Body of pancreas (tissue), 4 donors: Measurements from ENCODE around the gene HYI. TPM values are rescaled to one million over a fixed set of nuclear protein-coding genes. Genes with fewer than 3 reads are reported as not detected.

Source experiments
- ATAC-seq: fragments of 150-250 bp; one replicate; pipeline ENCODE4 v1.9.1; 2016
- DNase-seq, 4 donors: peaks; one replicate each; pipeline ENCODE4 v3.0.0-alpha.2; 2019
- H3K27ac ChIP-seq, 4 donors: fragments of 200-600 bp; sonication (generic); 1 replicate in 3 of 4; 2 replicates in 1 of 4; pipeline versions ENCODE4 v1.5.1 to v1.6.1; 2016 to 2019; ENCODE audit warnings: mild to moderate bottlenecking in 1 of 4, mixed read lengths in 1 of 4, moderate library complexity in 1 of 4
- H3K27me3 ChIP-seq, 2 donors: fragments of 200-600 bp; sonication (generic); one replicate each; pipeline ENCODE4 v1.6.0; 2016; ENCODE audit warnings: mild to moderate bottlenecking in 1 of 2
- H3K36me3 ChIP-seq, 2 donors: fragments of 200-600 bp; sonication (generic); replicated peaks in 1 of 2; 2 replicates each; pipeline ENCODE4 v1.5.1; 2016; ENCODE audit warnings: low read depth in 2 of 2; ENCODE audit not compliant: insufficient read depth in 1 of 2
- H3K4me1 ChIP-seq: fragments of 200-600 bp; sonication (generic); one replicate; pipeline ENCODE4 v1.6.0; 2016
- H3K4me3 ChIP-seq, 2 donors: fragments of 200-600 bp; sonication (generic); 1 replicate in 1 of 2; 2 replicates in 1 of 2; pipeline ENCODE4 v1.5.1; 2016 to 2019
- H3K9me3 ChIP-seq, 3 donors: fragments of 200-600 bp; sonication (generic); 1 replicate in 2 of 3; 2 replicates in 1 of 3; pipeline ENCODE4 v1.5.1; 2016
- POLR2A ChIP-seq, 3 donors: fragments of 450-650 bp; IDR thresholded peaks; one replicate each; pipeline ENCODE4 v1.6.1; 2016; ENCODE audit warnings: antibody characterized with exemption in 3 of 3, mild to moderate bottlenecking in 2 of 3
- WGBS, 2 donors: methylation state at CpG; one replicate each; pipeline ENCODE4 v1.1.5; 2017; 5-methylcytosine and 5-hydroxymethylcytosine counted together
- intact Hi-C: fragments of 100-400 bp; cut with DNase I; formaldehyde crosslinking; loops from one replicate; pipeline ENCODE4 v1.15.1; 2023
- total RNA-seq, 2 donors: library from RNA; depleted of rRNA; stranded (reverse); fragments of >200 nt; gene quantifications; one replicate each; pipeline ENCODE4 v1.1.0, GENCODE V29; 2016
- TF ChIP-seq, protein P1 (sequence below), 7 experiments: fragments of 450-650 bp in 4 of 7; fragments of 200-600 bp in 3 of 7; sonication (generic) in 3 of 7; IDR thresholded peaks; one replicate each; pipeline ENCODE4 v1.5.1; 2016 to 2019; ENCODE audit warnings: antibody characterized with exemption in 7 of 7

The HYI gene
- total RNA-seq, 2 donors from 2014 or later: 101 to 157 TPM

DNA sequence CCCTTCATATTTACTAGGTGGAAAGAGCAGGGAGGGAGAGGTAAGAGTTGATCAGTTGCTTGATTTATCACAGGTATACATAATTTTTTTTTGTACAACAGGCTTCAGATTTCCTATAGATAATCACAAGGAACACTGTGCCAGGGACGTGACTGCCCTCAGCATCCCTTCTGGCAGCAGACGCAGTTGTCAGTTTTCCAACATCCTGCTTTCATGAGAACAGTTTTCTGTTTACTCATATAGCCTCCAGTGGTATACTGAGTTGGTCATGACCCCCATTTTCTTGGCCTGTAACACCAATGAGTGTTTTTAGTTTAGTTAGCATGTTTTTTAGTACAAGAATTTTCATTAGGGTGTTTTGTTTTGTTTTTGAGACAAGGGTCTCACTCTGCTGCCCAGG lies 39.1 kb upstream of the HYI start:
- WGBS, 2 donors: 66 to 84% methylated on average over 2 of the region's 2 CpGs
- ATAC-seq (no peak), DNase-seq (no peak)
- H3K36me3 ChIP-seq: no peaks in the 10 kb centered on the region
- intact Hi-C loops: no loop called here
- no peak overlapping the region for H3K27ac ChIP-seq
- no peaks in the 10 kb centered on the region for H3K4me1 ChIP-seq
- no peaks in the 10 kb centered on the region for H3K9me3 ChIP-seq
- H3K4me3 ChIP-seq: no peak overlapping the region
- TF ChIP-seq POLR2A (IDR thresholded peaks at IDR 0.05): no peak
- H3K27me3 ChIP-seq: no peaks in the 10 kb centered on the region

DNA sequence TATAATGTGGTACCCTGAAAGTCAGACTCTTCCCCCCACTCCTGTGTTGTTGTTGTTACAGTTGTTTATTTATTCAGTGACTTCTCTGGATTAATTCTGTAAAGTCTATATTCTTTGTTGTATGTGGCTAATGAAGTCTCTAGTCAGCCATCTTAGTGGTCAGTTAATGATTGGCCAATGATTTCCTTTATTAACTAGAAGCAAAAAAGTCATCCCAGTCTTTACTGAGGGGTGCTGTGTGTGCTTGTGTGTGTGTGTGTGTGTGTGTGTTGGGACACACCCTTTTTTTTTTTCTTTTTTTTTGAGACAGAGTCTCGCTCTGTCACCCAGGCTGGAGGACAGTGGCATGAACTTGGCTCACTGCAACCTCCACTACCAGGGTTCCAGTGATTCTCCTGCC lies 37.3 kb upstream of the HYI start:
- H3K4me3 ChIP-seq: no peak overlapping the region
- 100% methylated on average over 1 of the region's 1 CpG for WGBS, 2 donors
- no peaks in the 10 kb centered on the region for H3K9me3 ChIP-seq
- ATAC-seq: no peak
- no peaks in the 10 kb centered on the region for H3K27me3 ChIP-seq
- H3K36me3 ChIP-seq: no peaks in the 10 kb centered on the region
- H3K4me1 ChIP-seq: no peaks in the 10 kb centered on the region
- intact Hi-C loops: no loop called here
- TF ChIP-seq, protein P1, sequence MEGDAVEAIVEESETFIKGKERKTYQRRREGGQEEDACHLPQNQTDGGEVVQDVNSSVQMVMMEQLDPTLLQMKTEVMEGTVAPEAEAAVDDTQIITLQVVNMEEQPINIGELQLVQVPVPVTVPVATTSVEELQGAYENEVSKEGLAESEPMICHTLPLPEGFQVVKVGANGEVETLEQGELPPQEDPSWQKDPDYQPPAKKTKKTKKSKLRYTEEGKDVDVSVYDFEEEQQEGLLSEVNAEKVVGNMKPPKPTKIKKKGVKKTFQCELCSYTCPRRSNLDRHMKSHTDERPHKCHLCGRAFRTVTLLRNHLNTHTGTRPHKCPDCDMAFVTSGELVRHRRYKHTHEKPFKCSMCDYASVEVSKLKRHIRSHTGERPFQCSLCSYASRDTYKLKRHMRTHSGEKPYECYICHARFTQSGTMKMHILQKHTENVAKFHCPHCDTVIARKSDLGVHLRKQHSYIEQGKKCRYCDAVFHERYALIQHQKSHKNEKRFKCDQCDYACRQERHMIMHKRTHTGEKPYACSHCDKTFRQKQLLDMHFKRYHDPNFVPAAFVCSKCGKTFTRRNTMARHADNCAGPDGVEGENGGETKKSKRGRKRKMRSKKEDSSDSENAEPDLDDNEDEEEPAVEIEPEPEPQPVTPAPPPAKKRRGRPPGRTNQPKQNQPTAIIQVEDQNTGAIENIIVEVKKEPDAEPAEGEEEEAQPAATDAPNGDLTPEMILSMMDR (IDR thresholded peaks at IDR 0.05): no peak
- TF ChIP-seq POLR2A (IDR thresholded peaks at IDR 0.05): no peak
- DNase-seq: no peak
- no peak overlapping the region for H3K27ac ChIP-seq

DNA sequence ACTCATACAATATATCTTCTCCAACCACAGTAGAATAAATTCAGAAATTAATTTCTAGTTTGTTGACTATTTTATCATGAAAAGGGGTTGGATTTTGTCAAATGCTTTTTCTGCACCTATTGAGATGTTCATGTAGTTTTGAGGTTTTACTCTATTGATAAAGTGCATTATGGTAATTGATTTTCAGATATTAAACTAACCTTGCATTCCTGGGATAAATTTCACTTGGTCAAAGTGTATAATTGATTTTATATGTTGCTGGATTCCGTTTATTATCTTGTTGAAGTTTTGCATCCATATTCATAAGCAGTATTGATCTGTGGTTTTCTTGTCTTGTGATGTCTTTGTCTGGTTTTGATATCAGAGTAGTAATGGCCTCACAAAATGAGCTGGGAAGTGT lies 34.4 kb upstream of the HYI start:
- no peaks in the 10 kb centered on the region for H3K4me1 ChIP-seq
- intact Hi-C loops: no loop called here
- no peak for TF ChIP-seq POLR2A (IDR thresholded peaks at IDR 0.05)
- TF ChIP-seq, protein P1 (IDR thresholded peaks at IDR 0.05): no peak
- H3K36me3 ChIP-seq: no peaks in the 10 kb centered on the region
- H3K27ac ChIP-seq: no peak overlapping the region
- no peak overlapping the region for H3K4me3 ChIP-seq
- WGBS, 2 donors: 46 to 48% methylated on average over 1 of the region's 1 CpG
- ATAC-seq (no peak), DNase-seq (no peak)
- H3K9me3 ChIP-seq: no peaks in the 10 kb centered on the region
- H3K27me3 ChIP-seq: no peaks in the 10 kb centered on the region

DNA sequence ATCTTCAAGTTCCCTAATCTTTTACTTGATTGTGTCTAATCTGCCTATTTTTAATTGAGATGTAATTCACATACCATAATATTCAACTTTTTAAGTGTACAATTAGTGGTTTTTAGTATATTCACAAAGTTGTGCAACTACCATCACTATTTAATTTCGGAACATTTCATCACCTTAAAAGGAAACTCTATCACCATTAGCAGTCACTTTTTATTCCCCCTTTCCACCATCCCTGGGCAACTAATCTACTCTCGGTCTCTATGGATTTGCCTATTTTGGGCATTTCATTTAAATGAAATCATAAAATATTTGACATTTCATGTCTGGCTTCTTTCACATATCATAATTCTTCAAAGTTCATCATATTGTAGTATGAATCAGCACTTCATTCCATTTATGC lies 30.6 kb upstream of the HYI start:
- intact Hi-C loops: no loop called here
- ATAC-seq (no peak), DNase-seq (no peak)
- Histone ChIP-seq H3K27me3 (no peaks in the 10 kb centered on the region), H3K36me3 (no peaks in the 10 kb centered on the region), H3K4me3 (no peak overlapping the region), H3K9me3 (no peaks in the 10 kb centered on the region), H3K4me1 (no peaks in the 10 kb centered on the region), H3K27ac (no peak overlapping the region)
- WGBS, 2 donors: 79 to 96% methylated on average over 2 of the region's 2 CpGs
- TF ChIP-seq, protein P1 (IDR thresholded peaks at IDR 0.05): no peak
- TF ChIP-seq POLR2A (IDR thresholded peaks at IDR 0.05): no peak

DNA sequence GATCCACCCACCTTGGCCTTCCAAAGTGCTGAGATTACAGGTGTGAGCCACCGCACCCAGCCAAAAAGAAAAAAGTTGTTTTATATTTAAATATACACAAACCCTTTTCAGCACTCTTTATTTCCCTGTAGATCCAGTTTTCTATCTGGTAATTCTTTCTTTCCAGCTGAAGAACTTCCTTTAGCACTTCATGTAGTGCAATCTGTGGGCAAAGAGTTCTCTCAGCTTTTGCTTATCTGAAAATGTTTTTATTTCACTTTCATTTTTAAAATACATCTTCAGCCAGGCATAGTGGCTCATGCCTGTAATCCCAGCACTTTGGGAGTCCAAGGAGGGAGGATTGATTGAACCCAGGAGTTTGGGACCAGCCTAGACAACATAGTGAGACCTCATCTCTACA lies 28.5 kb upstream of the HYI start:
- WGBS, 2 donors: 63 to 80% methylated on average over 1 of the region's 1 CpG
- no peak for TF ChIP-seq POLR2A (IDR thresholded peaks at IDR 0.05)
- TF ChIP-seq, protein P1 (IDR thresholded peaks at IDR 0.05): no peak
- no peak for DNase-seq

More for the DNA sequence above, 28.5 kb upstream of the HYI start:
- Histone ChIP-seq H3K27ac (peak overlapping the region in 1 of 4 donors; percentile 58), H3K4me1 (no peaks in the 10 kb centered on the region), H3K4me3 (no peak overlapping the region), H3K27me3 (no peaks in the 10 kb centered on the region), H3K36me3 (no peaks in the 10 kb centered on the region), H3K9me3 (no peaks in the 10 kb centered on the region)
- intact Hi-C loops: no loop called here
- no peak for ATAC-seq
